Measurements from ENCODE around the gene VPS8.

Gene VPS8

DNA sequence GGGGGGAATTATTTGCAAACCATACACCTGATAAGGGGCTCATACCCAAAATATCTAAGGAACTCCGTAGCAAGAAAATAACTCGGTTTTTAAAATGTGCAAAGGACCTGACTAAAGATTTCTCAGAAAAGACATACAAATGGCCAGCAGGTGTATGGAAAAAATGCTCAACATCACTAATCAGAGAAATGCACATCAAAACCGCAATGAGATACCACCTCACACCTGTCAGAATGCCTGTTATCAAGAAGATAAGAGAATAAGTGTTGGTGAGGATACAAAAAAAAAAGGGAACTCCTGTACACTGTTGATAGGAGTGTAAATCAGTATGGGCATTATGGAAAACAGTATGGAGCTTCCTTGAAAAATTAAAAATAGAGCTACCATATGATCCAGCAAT, 251.5 kb downstream of the VPS8 start:
- DNase-seq = no peak

GRCh38 chr3:185065059-185065458, 253.1 kb downstream of the VPS8 start:
- DNase-seq = no peak

GRCh38 chr3:185066251-185066650, 254.3 kb downstream of the VPS8 start:
- DNase-seq = no peak

GRCh38 chr3:185067173-185067572, 255.2 kb downstream of the VPS8 start:
- DNase-seq = no peak

- DNase-seq = no peak
Observed at GRCh38 chr3:185069037-185070030, 257.4 kb downstream of the VPS8 start.

DNA sequence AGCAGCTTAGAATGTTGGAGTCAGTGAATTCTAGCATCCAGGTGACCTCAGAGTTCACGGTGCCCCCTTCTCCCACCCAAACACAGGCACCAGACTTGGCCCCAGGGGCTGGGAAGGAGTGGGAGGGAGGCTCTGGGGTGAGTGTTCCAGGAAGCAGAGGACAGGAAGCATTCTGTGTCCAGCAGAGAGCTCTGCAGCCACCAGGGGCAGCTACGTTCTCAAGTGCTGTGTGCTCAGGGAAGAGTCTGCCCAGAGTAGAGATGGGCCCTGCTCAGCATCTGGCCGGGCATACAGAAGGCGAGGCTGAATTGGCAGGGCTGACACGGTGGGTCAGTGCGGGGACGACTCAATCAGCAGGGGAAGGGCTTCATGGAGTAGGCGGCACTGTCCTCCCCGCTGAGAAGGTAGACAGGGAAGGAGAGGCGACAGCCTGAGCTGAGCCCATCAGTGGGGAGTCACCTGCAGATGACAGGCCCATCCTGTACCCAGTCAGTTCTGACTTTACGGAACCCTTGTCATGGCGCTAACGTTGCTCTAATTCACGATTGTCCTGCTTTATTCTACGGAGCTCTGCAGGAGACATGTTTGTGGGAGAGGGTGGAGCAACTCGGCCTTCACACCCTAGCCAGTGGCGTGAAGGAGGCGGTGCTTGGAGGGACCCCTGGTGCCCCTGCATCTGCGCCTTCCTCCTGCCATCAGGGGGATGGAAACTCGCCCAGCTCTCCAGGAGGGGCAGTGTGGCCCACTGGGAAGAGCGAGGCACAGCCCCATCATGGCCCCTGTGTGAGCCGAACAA, 258.7 kb downstream of the VPS8 start:
- DNase-seq = no peak

GRCh38 chr3:185071287-185071800, 259.4 kb downstream of the VPS8 start:
- no peak for DNase-seq

DNA sequence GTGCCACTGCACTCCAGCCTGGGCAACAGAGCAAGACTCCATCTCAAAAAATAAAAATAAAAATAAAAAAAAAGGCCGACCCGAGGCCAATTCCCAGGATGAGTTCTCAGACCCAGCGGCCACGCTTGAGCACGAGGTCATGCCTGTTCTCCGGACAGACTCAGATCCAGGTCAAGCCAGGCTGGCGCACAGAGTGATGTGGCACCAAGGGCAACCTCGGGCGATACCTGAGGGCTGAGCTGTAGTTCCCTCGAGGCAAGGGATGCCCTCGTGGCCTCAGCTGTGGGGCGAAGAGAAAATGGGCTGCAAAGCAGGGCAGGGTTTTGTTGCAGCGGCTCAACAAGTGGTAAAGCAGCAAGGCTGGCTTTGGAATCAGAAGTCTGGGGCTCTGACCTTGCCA, 263.6 kb downstream of the VPS8 start:
- DNase-seq = no peak

DNA sequence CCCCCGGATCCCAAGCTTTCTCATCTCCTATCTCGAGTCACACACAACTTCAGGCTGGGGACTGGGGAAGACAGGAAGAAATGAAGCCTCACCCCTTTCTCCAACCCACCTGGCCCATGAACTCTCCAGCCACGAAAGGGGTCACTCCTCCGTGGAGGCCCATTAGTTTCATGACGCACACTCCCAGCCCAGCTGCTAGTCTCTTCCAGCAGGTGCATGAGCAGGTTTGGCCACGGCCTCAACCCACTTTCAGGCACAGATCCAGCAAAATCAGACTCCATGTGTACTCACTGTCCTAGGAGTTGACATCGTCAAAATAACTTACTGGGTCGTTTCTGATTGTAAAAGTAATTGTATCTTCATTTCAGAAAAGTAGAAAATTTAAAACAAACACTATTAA, 264.3 kb downstream of the VPS8 start:
- DNase-seq = no peak

- DNase-seq = no peak
Observed at GRCh38 chr3:185079625-185080024, 267.7 kb downstream of the VPS8 start.

DNA sequence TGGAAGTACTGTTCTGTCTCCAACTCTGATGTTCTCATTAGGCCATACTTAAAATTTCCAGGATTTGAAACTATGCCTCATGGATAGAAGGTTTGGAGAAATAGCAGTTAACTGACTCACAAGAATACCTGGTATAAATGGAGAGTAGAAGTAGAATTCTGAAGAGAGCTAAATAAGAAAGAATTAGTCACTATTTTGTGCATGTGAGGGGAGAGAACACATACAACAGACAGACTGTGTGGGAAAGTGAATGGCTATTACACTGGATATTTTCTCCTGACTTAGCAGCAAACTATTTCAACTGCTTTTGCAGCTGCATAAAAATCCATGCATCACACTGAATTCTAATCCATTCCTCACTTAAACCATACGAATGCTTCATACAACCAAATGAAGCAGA, 269.6 kb downstream of the VPS8 start:
- DNase-seq = no peak

DNA sequence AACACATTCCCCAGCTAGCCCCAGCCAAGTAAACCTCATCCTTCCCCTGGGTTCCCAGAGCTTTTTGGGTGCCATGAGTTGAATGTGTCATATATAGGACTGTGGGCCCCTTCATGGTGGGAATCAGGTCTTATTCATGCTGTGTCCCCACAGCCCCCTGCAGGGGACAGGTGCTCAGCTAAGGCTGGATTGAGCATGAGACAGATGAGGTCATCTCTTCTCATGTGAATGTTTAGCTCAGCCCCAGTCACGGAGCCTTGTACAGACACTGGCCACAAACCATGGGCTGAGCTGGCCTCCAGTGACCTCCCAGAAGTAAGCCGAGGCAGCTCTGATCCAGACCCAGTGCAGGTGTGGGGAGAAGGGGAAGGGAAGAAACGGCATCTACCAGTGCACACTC, 270.2 kb downstream of the VPS8 start:
- no peak for DNase-seq

DNA sequence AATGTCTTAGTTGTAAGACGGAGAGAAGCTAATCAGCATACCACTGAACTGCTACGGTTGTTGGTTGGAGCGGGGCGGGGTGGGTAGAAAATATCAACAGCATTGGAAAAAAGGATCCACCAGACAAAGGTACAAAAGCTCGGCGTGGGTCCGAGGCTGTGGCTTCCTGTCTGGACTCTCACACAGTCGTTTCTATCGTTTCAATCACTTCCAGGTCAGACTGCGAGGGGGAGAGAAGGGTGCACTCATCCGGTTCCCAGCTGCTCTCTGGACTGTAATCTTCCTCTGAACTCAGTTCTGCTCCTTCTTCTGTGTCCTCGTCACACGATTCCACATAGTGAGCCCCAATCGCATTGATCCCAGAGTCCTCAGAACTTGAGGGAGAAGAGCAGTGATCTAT, 270.9 kb downstream of the VPS8 start:
- DNase-seq = no peak

DNA sequence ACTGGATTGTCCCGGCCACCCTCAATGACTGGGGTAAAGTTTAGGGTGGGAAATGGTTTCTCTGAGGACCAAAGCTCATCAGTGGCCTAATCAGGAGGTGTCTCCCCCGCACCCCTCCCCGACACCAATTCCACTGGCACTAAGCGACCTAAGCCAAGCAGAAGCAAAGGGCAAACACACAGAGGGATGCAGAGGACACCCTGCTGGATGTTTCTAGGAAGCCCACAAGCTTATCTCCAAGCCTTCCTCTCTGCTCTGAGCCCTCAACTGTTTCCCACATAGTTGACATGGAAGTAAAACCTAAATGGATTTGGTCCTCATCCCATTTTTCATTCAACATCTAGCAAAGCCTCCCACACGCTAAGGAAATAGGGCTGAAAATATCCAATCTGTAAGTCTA, 272.4 kb downstream of the VPS8 start:
- DNase-seq = no peak

DNA sequence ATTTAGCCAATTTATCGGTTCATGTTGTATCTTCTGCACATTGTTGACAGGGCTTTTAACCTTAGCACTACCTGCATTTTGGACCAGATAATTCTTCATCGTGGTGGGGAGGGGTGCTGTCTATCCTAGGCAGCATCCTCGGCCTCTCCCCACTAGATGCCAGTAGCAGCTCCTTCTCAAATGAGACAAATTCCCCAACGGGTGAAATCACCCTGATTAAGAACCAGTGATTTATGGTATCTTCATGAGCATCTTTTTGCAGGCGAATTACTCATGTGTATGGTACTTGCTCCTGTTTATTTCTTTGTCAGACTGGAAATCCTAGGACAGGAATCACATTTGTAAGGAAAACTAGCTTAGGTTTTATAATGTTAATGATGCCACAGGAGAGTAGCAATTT, 272.9 kb downstream of the VPS8 start:
- DNase-seq = no peak

DNA sequence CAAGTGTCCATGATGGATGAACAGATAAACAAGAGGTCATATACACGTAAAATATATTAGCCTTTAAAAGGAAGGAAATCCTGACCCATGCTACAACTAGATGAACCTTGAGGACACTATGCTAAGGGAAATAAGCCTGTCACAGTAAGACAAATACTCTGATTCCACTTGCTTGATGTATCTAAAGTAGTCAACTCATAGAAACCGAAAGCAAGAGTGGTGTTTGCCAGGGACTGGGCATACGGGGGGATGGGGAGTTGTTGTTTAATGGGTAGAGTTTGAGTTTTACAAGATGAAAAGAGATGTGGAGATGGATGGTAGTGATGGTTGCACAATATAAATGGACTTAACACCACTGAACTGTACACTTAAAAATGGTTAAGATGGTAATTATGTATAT, 275.5 kb downstream of the VPS8 start:
- DNase-seq = no peak

GRCh38 chr3:185089343-185089742, 277.4 kb downstream of the VPS8 start:
- no peak for DNase-seq

DNA sequence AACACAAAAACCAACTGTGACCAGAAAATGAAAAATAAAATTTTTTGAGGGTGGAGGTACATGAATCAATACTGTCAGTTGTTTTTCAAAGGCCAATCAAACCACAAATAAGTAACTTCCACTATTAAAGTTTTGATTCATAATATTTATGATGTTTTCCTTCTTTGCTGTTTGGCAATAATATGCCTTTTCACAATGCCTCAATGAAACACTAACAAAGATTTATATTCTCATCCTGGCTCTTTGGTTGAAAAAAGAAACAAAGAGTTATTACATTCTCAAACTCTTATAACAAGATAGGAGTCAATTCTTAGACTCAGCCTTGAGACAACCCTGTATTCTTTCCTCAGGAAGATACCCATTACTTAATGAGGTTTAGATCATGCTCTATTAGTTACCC, 277.8 kb downstream of the VPS8 start:
- no peak for DNase-seq

GRCh38 chr3:185090811-185091210, 278.8 kb downstream of the VPS8 start:
- DNase-seq = no peak

- DNase-seq = no peak
Observed at GRCh38 chr3:185093116-185093515, 281.1 kb downstream of the VPS8 start.

GRCh38 chr3:185094697-185095096, 282.7 kb downstream of the VPS8 start:
- no peak for DNase-seq
